WTC11 (cell line): ENCODE data around the gene RNF113B. TPM values are rescaled to one million over a fixed set of nuclear protein-coding genes. Genes with fewer than 3 reads are reported as not detected.

Source experiments
- ATAC-seq: fragments of 200-7000 bp; cut with Tn5 transposase; 2 replicates; pipeline ENCODE4 v1.10.0; 2021; ENCODE audit warnings: mild to moderate bottlenecking, moderate library complexity
- CTCF ChIA-PET: fragments of 300-600 bp; sonication (Branson Sonifier 250); formaldehyde crosslinking; loops from one replicate; lab custom pipeline; 2021; ENCODE audit warnings: antibody characterized with exemption; lab: Charles Lee
- POLR2A ChIA-PET: fragments of 350-600 bp; sonication (Branson Sonifier 250); formaldehyde crosslinking; loops from one replicate; lab custom pipeline; 2021; ENCODE audit warnings: antibody characterized with exemption; lab: Charles Lee
- DNase-seq: peaks from one replicate; pipeline ENCODE4 v3.0.0; 2021; ENCODE audit warnings: low spot score
- H3K27ac Mint-ChIP-seq: 2 replicates; pipeline ENCODE4 v1.8.0; 2021; ENCODE audit warnings: mixed read lengths
- H3K27me3 Mint-ChIP-seq: 2 replicates; pipeline ENCODE4 v1.8.0; 2021; ENCODE audit warnings: low read depth, mild to moderate bottlenecking, moderate library complexity, mixed read lengths
- H3K36me3 Mint-ChIP-seq: 2 replicates; pipeline ENCODE4 v1.8.0; 2021; ENCODE audit warnings: mixed read lengths
- H3K4me1 Mint-ChIP-seq: 2 replicates; pipeline ENCODE4 v1.8.0; 2022; ENCODE audit warnings: mixed read lengths
- H3K4me3 Mint-ChIP-seq: 2 replicates; pipeline ENCODE4 v1.8.0; 2021; ENCODE audit warnings: mild to moderate bottlenecking, moderate library complexity, mixed read lengths
- H3K9me3 Mint-ChIP-seq: 2 replicates; pipeline ENCODE4 v1.8.0; 2021; ENCODE audit warnings: mixed read lengths
- EMX1 ChIP-seq: fragments of 250-450 bp; sonication (Bioruptor Pico); IDR thresholded peaks from 2 replicates; pipeline ENCODE4 v1.8.0; 2021; ENCODE audit warnings: mild to moderate bottlenecking
- GTF2I ChIP-seq: fragments of 250-450 bp; sonication (Bioruptor Pico); conservative IDR thresholded peaks from 2 replicates; pipeline ENCODE4 v1.4.0; 2021; ENCODE audit warnings: mild to moderate bottlenecking
- HMGA2 ChIP-seq: fragments of 250-450 bp; sonication (Bioruptor Pico); IDR thresholded peaks from 2 replicates; pipeline ENCODE4 v1.4.0; 2021; ENCODE audit warnings: mild to moderate bottlenecking, moderate library complexity
- KAT7 ChIP-seq: sonication (generic); formaldehyde crosslinking; IDR thresholded peaks from 2 replicates; pipeline ENCODE4 v1.8.1; 2023; ENCODE audit warnings: missing genetic modification reagents, mild to moderate bottlenecking, borderline replicate concordance
- MXD4 ChIP-seq: fragments of 250-450 bp; sonication (Bioruptor Pico); IDR thresholded peaks from 2 replicates; pipeline ENCODE4 v1.8.0; 2021; ENCODE audit warnings: mild to moderate bottlenecking, moderate library complexity, borderline replicate concordance
- NFYB ChIP-seq: sonication (generic); formaldehyde crosslinking; conservative IDR thresholded peaks from 2 replicates; pipeline ENCODE4 v1.8.0; 2022; ENCODE audit warnings: low read depth, missing genetic modification reagents
- PRRX2 ChIP-seq: fragments of 250-450 bp; sonication (Bioruptor Pico); IDR thresholded peaks from 2 replicates; pipeline ENCODE4 v1.8.0; 2021; ENCODE audit warnings: mild to moderate bottlenecking
- SP1 ChIP-seq: sonication (generic); formaldehyde crosslinking; conservative IDR thresholded peaks from 2 replicates; pipeline ENCODE4 v1.8.1; 2022; ENCODE audit warnings: missing genetic modification reagents
- ZNF138 ChIP-seq: sonication (generic); formaldehyde crosslinking; conservative IDR thresholded peaks from 2 replicates; pipeline ENCODE4 v1.8.1; 2022; ENCODE audit warnings: mild to moderate bottlenecking, moderate library complexity, missing genetic modification reagents
- ZNF263 ChIP-seq: sonication (generic); formaldehyde crosslinking; IDR thresholded peaks from 2 replicates; pipeline ENCODE4 v1.8.1; 2022; ENCODE audit warnings: low read depth, mild to moderate bottlenecking, moderate library complexity, missing genetic modification reagents
- total RNA-seq: library from RNA; stranded (reverse); gene quantifications from 3 replicates; pipeline ENCODE4 v1.2.3, GENCODE V29; 2021
- TF ChIP-seq, protein P1 (sequence below): sonication (generic); formaldehyde crosslinking; conservative IDR thresholded peaks from 2 replicates; pipeline ENCODE4 v1.8.1; 2022; ENCODE audit warnings: mild to moderate bottlenecking, missing genetic modification reagents
- TF ChIP-seq, protein P2 (sequence below): sonication (generic); formaldehyde crosslinking; IDR thresholded peaks from 2 replicates; pipeline ENCODE4 v1.8.1; 2023; ENCODE audit warnings: mild to moderate bottlenecking, moderate library complexity, missing genetic modification reagents
- TF ChIP-seq, protein P3 (sequence below): fragments of 250-450 bp; sonication (Bioruptor Pico); IDR thresholded peaks from 2 replicates; pipeline ENCODE4 v1.9.0; 2021; ENCODE audit warnings: mild to moderate bottlenecking
- TF ChIP-seq, protein P4 (sequence below): sonication (generic); formaldehyde crosslinking; IDR thresholded peaks from 2 replicates; pipeline ENCODE4 v1.8.1; 2023; ENCODE audit warnings: mild to moderate bottlenecking, missing genetic modification reagents, borderline replicate concordance
- TF ChIP-seq, protein P5 (sequence below): sonication (generic); formaldehyde crosslinking; IDR thresholded peaks from 2 replicates; pipeline ENCODE4 v1.8.1; 2023; ENCODE audit warnings: mild to moderate bottlenecking, missing genetic modification reagents
- TF ChIP-seq, protein P6 (sequence below): sonication (generic); formaldehyde crosslinking; IDR thresholded peaks from 2 replicates; pipeline ENCODE4 v1.8.0; 2022; ENCODE audit warnings: mild to moderate bottlenecking, missing genetic modification reagents
- TF ChIP-seq, protein P7 (sequence below): sonication (generic); formaldehyde crosslinking; IDR thresholded peaks from 2 replicates; pipeline ENCODE4 v1.8.1; 2022; ENCODE audit warnings: low read depth, mild to moderate bottlenecking, moderate library complexity, missing genetic modification reagents, borderline replicate concordance

Gene RNF113B
- total RNA-seq, 1 experiment from 2014 or later, result not detected

DNA sequence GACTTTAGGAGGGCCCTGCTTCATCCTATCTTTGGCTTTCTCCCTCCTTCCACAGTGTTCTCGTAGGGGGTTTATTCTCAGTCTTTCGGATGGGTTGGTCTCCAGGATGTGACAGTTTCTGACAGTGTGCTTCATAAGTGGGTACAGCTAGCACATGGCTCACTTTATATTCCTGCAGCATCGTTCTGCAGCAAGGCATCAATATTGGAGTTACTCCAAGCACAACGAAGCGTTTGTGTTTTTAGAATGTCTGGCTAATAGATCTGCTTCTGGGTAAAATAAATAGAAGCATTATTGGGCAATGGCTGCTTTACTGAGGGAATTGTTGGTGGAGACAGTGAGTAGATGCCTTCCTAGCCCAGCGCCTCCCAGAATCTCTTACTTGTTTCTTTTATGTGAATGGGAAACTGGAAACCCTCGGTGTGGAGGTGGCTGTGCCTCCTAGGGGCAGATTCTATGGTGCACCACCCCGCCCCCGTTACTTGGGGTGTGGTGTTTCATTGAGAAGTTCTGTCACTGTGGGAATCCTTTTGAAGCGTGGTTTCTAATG, 32.2 kb downstream of the RNF113B start:
- TF ChIP-seq, protein P1, sequence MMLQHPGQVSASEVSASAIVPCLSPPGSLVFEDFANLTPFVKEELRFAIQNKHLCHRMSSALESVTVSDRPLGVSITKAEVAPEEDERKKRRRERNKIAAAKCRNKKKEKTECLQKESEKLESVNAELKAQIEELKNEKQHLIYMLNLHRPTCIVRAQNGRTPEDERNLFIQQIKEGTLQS, result no peak
- TF ChIP-seq HMGA2 (CRISPR knock-in tag) (no peak), NFYB (no peak), MXD4 (CRISPR knock-in tag) (no peak), EMX1 (CRISPR knock-in tag) (no peak), ZNF138 (no peak), PRRX2 (CRISPR knock-in tag) (no peak), ZNF263 (CRISPR knock-in tag) (no peak), KAT7 (no peak), GTF2I (CRISPR knock-in tag) (no peak), SP1 (CRISPR knock-in tag) (no peak)
- TF ChIP-seq, protein P2, sequence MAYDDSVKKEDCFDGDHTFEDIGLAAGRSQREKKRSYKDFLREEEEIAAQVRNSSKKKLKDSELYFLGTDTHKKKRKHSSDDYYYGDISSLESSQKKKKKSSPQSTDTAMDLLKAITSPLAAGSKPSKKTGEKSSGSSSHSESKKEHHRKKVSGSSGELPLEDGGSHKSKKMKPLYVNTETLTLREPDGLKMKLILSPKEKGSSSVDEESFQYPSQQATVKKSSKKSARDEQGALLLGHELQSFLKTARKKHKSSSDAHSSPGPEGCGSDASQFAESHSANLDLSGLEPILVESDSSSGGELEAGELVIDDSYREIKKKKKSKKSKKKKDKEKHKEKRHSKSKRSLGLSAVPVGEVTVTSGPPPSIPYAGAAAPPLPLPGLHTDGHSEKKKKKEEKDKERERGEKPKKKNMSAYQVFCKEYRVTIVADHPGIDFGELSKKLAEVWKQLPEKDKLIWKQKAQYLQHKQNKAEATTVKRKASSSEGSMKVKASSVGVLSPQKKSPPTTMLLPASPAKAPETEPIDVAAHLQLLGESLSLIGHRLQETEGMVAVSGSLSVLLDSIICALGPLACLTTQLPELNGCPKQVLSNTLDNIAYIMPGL (CRISPR knock-in tag), result no peak
- TF ChIP-seq, protein P3, sequence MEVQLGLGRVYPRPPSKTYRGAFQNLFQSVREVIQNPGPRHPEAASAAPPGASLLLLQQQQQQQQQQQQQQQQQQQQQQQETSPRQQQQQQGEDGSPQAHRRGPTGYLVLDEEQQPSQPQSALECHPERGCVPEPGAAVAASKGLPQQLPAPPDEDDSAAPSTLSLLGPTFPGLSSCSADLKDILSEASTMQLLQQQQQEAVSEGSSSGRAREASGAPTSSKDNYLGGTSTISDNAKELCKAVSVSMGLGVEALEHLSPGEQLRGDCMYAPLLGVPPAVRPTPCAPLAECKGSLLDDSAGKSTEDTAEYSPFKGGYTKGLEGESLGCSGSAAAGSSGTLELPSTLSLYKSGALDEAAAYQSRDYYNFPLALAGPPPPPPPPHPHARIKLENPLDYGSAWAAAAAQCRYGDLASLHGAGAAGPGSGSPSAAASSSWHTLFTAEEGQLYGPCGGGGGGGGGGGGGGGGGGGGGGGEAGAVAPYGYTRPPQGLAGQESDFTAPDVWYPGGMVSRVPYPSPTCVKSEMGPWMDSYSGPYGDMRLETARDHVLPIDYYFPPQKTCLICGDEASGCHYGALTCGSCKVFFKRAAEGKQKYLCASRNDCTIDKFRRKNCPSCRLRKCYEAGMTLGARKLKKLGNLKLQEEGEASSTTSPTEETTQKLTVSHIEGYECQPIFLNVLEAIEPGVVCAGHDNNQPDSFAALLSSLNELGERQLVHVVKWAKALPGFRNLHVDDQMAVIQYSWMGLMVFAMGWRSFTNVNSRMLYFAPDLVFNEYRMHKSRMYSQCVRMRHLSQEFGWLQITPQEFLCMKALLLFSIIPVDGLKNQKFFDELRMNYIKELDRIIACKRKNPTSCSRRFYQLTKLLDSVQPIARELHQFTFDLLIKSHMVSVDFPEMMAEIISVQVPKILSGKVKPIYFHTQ, result no peak
- TF ChIP-seq, protein P4, sequence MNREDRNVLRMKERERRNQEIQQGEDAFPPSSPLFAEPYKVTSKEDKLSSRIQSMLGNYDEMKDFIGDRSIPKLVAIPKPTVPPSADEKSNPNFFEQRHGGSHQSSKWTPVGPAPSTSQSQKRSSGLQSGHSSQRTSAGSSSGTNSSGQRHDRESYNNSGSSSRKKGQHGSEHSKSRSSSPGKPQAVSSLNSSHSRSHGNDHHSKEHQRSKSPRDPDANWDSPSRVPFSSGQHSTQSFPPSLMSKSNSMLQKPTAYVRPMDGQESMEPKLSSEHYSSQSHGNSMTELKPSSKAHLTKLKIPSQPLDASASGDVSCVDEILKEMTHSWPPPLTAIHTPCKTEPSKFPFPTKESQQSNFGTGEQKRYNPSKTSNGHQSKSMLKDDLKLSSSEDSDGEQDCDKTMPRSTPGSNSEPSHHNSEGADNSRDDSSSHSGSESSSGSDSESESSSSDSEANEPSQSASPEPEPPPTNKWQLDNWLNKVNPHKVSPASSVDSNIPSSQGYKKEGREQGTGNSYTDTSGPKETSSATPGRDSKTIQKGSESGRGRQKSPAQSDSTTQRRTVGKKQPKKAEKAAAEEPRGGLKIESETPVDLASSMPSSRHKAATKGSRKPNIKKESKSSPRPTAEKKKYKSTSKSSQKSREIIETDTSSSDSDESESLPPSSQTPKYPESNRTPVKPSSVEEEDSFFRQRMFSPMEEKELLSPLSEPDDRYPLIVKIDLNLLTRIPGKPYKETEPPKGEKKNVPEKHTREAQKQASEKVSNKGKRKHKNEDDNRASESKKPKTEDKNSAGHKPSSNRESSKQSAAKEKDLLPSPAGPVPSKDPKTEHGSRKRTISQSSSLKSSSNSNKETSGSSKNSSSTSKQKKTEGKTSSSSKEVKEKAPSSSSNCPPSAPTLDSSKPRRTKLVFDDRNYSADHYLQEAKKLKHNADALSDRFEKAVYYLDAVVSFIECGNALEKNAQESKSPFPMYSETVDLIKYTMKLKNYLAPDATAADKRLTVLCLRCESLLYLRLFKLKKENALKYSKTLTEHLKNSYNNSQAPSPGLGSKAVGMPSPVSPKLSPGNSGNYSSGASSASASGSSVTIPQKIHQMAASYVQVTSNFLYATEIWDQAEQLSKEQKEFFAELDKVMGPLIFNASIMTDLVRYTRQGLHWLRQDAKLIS (CRISPR knock-in tag), result no peak
- TF ChIP-seq, protein P5, sequence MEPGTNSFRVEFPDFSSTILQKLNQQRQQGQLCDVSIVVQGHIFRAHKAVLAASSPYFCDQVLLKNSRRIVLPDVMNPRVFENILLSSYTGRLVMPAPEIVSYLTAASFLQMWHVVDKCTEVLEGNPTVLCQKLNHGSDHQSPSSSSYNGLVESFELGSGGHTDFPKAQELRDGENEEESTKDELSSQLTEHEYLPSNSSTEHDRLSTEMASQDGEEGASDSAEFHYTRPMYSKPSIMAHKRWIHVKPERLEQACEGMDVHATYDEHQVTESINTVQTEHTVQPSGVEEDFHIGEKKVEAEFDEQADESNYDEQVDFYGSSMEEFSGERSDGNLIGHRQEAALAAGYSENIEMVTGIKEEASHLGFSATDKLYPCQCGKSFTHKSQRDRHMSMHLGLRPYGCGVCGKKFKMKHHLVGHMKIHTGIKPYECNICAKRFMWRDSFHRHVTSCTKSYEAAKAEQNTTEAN (CRISPR knock-in tag), result no peak
- TF ChIP-seq, protein P6, sequence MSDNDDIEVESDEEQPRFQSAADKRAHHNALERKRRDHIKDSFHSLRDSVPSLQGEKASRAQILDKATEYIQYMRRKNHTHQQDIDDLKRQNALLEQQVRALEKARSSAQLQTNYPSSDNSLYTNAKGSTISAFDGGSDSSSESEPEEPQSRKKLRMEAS, result no peak
- TF ChIP-seq, protein P7, sequence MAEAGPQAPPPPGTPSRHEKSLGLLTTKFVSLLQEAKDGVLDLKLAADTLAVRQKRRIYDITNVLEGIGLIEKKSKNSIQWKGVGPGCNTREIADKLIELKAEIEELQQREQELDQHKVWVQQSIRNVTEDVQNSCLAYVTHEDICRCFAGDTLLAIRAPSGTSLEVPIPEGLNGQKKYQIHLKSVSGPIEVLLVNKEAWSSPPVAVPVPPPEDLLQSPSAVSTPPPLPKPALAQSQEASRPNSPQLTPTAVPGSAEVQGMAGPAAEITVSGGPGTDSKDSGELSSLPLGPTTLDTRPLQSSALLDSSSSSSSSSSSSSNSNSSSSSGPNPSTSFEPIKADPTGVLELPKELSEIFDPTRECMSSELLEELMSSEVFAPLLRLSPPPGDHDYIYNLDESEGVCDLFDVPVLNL, result no peak
- ATAC-seq (peak; percentile 21), DNase-seq (peak; percentile 52)
- Mint-ChIP-seq H3K36me3 (peaks cover 4% of the 10 kb centered on the region; the same call in 1 of the 2 replicates), H3K27me3 (peaks cover 30% of the 10 kb centered on the region), H3K27ac (peak overlapping the region; percentile 84), H3K4me3 (peak overlapping the region; percentile 88), H3K9me3 (no peaks in the 10 kb centered on the region), H3K4me1 (peaks cover 45% of the 10 kb centered on the region)
- CTCF ChIA-PET, result no interaction called here
- POLR2A ChIA-PET, result no interaction called here
